ENCODE data around the gene ANKRD36.
"Not testable (repeated sequence)": the region's sequence is repeated elsewhere in the genome, so short reads cannot be mapped to it uniquely, and the experiment has no call there.

Gene ANKRD36

GRCh38 chr2:97113050-97113881, at the start of gene ANKRD36:
TSS of gene ANKRD36 (plus strand) at chr2:97113153. CDS start at chr2:97113740, 587 bp downstream.
- TF ChIP-seq YY1 (IDR thresholded peaks at IDR 0.05; ENCODE audit: low read depth) (0 out of 2 replicates have a peak, but pooled peaks have one; percentile 11), ZBTB7A (IDR thresholded peaks at IDR 0.05; ENCODE audit: low read depth) (peak; percentile 64; the same call in 1 of the 2 replicates), TAF1 (IDR thresholded peaks at IDR 0.05; ENCODE audit: low read depth) (0 out of 2 replicates have a peak, but pooled peaks have one; percentile 53)
- TF ChIP-seq, protein P1, sequence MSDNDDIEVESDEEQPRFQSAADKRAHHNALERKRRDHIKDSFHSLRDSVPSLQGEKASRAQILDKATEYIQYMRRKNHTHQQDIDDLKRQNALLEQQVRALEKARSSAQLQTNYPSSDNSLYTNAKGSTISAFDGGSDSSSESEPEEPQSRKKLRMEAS (IDR thresholded peaks at IDR 0.05) = peak; percentile 35

- no peak for TF ChIP-seq TCF12 (IDR thresholded peaks at IDR 0.05; ENCODE audit: low read depth)
- no peak for TF ChIP-seq EGR1 (IDR thresholded peaks at IDR 0.05)
- TF ChIP-seq ZBTB7A (IDR thresholded peaks at IDR 0.05; ENCODE audit: low read depth) = no peak
- no peak for TF ChIP-seq FOXM1 (IDR thresholded peaks at IDR 0.05; ENCODE audit: borderline replicate concordance, low read depth)
- TF ChIP-seq CREB1 (IDR thresholded peaks at IDR 0.05; ENCODE audit: low read depth) = no peak
- TF ChIP-seq, protein P2, sequence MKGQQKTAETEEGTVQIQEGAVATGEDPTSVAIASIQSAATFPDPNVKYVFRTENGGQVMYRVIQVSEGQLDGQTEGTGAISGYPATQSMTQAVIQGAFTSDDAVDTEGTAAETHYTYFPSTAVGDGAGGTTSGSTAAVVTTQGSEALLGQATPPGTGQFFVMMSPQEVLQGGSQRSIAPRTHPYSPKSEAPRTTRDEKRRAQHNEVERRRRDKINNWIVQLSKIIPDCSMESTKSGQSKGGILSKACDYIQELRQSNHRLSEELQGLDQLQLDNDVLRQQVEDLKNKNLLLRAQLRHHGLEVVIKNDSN (IDR thresholded peaks at IDR 0.05) = no peak
- no peak for TF ChIP-seq RAD21 (IDR thresholded peaks at IDR 0.05; ENCODE audit: low read depth)
- TF ChIP-seq, protein P1 (IDR thresholded peaks at IDR 0.05) = no peak
- TF ChIP-seq NFIC (IDR thresholded peaks at IDR 0.05) = no peak
- no peak for TF ChIP-seq TEAD4 (IDR thresholded peaks at IDR 0.05)
- no peak for TF ChIP-seq EP300 (IDR thresholded peaks at IDR 0.05; ENCODE audit: borderline replicate concordance)
- TF ChIP-seq, protein P3, sequence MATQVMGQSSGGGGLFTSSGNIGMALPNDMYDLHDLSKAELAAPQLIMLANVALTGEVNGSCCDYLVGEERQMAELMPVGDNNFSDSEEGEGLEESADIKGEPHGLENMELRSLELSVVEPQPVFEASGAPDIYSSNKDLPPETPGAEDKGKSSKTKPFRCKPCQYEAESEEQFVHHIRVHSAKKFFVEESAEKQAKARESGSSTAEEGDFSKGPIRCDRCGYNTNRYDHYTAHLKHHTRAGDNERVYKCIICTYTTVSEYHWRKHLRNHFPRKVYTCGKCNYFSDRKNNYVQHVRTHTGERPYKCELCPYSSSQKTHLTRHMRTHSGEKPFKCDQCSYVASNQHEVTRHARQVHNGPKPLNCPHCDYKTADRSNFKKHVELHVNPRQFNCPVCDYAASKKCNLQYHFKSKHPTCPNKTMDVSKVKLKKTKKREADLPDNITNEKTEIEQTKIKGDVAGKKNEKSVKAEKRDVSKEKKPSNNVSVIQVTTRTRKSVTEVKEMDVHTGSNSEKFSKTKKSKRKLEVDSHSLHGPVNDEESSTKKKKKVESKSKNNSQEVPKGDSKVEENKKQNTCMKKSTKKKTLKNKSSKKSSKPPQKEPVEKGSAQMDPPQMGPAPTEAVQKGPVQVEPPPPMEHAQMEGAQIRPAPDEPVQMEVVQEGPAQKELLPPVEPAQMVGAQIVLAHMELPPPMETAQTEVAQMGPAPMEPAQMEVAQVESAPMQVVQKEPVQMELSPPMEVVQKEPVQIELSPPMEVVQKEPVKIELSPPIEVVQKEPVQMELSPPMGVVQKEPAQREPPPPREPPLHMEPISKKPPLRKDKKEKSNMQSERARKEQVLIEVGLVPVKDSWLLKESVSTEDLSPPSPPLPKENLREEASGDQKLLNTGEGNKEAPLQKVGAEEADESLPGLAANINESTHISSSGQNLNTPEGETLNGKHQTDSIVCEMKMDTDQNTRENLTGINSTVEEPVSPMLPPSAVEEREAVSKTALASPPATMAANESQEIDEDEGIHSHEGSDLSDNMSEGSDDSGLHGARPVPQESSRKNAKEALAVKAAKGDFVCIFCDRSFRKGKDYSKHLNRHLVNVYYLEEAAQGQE (IDR thresholded peaks at IDR 0.05; ENCODE audit: low read depth) = no peak
- TF ChIP-seq TAF1 (IDR thresholded peaks at IDR 0.05; ENCODE audit: low read depth) = no peak
- TF ChIP-seq CEBPB (IDR thresholded peaks at IDR 0.05) = no peak
- no peak for TF ChIP-seq YY1 (IDR thresholded peaks at IDR 0.05; ENCODE audit: low read depth)
Observed at GRCh38 chr2:97067279-97068004, 45.5 kb upstream of the ANKRD36 start.

DNA sequence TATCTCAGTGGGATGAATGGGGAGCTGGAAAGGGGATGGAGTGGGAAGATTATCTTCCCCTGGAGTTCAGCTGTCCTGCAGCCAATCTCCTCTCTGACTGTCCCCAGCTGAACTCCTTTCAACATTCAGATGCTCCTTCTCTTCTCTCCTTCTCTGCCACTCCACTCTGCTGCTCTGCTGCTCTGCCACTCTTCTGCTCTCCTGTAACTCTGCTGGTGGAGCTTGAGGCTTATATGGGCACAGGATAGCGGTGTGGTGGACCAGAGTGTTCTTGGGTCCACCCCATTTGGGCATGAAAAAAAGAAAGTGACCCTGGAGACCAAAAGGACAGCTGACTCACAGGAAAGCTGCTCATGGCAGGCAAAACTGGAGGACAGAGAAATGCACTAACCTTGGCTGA, 44.9 kb upstream of the ANKRD36 start:
- TF ChIP-seq, protein P3 (IDR thresholded peaks at IDR 0.05; ENCODE audit: low read depth) = no peak
- TF ChIP-seq RAD21 (IDR thresholded peaks at IDR 0.05; ENCODE audit: low read depth) (no peak), TCF12 (IDR thresholded peaks at IDR 0.05; ENCODE audit: low read depth) (no peak)

DNA sequence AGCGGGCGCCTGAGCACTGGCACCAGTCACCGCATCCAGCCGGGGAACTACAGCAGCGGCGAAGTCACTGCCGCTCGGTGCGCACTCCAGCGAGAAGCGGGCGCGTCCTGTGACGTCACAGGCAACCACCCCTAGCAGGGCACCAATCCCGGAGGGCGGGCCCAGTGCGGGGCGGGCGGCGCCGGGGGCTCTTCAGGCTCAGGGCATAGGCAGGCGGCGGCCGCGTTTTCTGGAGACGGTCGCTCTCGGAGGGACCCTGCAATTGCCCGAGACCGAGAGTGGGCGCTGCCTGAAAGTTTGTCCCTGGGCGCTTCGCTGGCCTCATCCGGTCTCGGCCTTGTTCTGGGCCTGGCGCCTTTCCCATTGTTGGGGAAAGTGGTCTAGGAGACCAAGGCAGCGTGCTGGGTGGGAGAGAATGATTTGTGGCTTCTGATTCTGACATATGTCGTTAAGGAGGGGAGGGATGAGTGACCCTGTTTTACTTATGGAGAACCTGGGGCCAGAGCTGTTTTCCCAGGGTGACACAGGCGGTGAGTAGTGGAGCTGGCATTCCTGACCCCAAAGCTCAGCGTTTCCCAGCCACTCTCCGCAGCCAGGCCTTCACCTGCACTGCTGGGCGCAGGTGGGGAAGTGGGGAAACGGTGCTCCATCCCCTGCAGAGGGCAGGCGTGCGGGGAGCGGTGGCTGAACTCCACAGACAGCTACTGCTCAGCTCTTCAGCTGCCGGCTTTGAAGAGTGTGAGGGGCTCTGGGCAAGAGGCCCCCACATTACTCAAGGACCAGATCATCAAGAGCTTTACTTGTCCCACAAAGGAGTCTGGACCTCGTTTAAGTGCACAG, 18.0 kb upstream of the ANKRD36 start, which contains the start of gene FAHD2B:
TSS of gene FAHD2B (minus strand) at position 111 of the 840 bp plus-strand sequence. CDS start 3,176 bp downstream, outside the sequence.
- TF ChIP-seq, protein P3 (IDR thresholded peaks at IDR 0.05; ENCODE audit: low read depth) = not testable (repeated sequence)
- not testable (repeated sequence) for TF ChIP-seq TEAD4, NFIC (IDR thresholded peaks at IDR 0.05)

All from Ishikawa (cell line).